OCI-LY1 (cell line): ENCODE measurements around the gene CLCNKB.
"Not testable (repeated sequence)": the region's sequence is repeated elsewhere in the genome, so short reads cannot be mapped to it uniquely, and the experiment has no call there.

Experiments
- H2AFZ ChIP-seq: fragments of 200-600 bp; sonication (generic), shearing (Covaris generic); 2 replicates; pipeline ENCODE4 v1.6.0; 2014; ENCODE audit warnings: antibody characterized with exemption, mild to moderate bottlenecking, low read length
- H3F3A ChIP-seq: fragments of 200-600 bp; sonication (generic), shearing (Covaris generic); 2 replicates; pipeline ENCODE4 v1.6.0; 2014; ENCODE audit warnings: mild to moderate bottlenecking, antibody characterized with exemption, low read length, moderate library complexity; ENCODE audit not compliant: insufficient read depth
- H3K27ac ChIP-seq: fragments of 200-600 bp; sonication (generic); 2 replicates; pipeline ENCODE4 v1.5.1; 2014; ENCODE audit warnings: low read length, mixed run types, mild to moderate bottlenecking, low read depth; ENCODE audit not compliant: poor library complexity, severe bottlenecking
- H3K27me3 ChIP-seq: fragments of 200-600 bp; sonication (generic); 2 replicates; pipeline ENCODE4 v1.6.0; 2014; ENCODE audit warnings: antibody characterized with exemption, mild to moderate bottlenecking, low read length, moderate library complexity; ENCODE audit not compliant: insufficient read depth
- H3K36me3 ChIP-seq: fragments of 200-600 bp; sonication (generic); 2 replicates; pipeline ENCODE4 v1.6.1; 2014; ENCODE audit warnings: mild to moderate bottlenecking, antibody characterized with exemption, low read length, moderate library complexity, mixed read lengths; ENCODE audit not compliant: insufficient read depth
- H3K4me1 ChIP-seq: fragments of 200-600 bp; sonication (generic); 2 replicates; pipeline ENCODE4 v1.5.1; 2014; ENCODE audit warnings: mild to moderate bottlenecking, low read length, moderate library complexity; ENCODE audit not compliant: insufficient read depth, severe bottlenecking
- H3K4me2 ChIP-seq: fragments of 200-600 bp; sonication (generic), shearing (Covaris generic); 2 replicates; pipeline ENCODE4 v1.6.1; 2014; ENCODE audit warnings: low read length
- H3K4me3 ChIP-seq: fragments of 200-600 bp; sonication (generic); 2 replicates; pipeline ENCODE4 v1.5.1; 2014; ENCODE audit warnings: low read length, low read depth, mild to moderate bottlenecking, mixed read lengths; ENCODE audit not compliant: poor library complexity, severe bottlenecking
- H3K79me2 ChIP-seq: fragments of 200-600 bp; shearing (Covaris generic); 2 replicates; pipeline ENCODE4 v1.6.1; 2016; ENCODE audit warnings: mixed run types, low read length, mixed read lengths; ENCODE audit not compliant: insufficient read depth
- H3K9ac ChIP-seq: fragments of 200-600 bp; sonication (generic), shearing (Covaris generic); 2 replicates; pipeline ENCODE4 v1.6.1; 2014; ENCODE audit warnings: mild to moderate bottlenecking, low read length, mixed read lengths
- H3K9me2 ChIP-seq: fragments of 200-600 bp; sonication (generic), shearing (Covaris generic); 2 replicates; pipeline ENCODE4 v1.6.1; 2014; ENCODE audit warnings: low read depth, mild to moderate bottlenecking, low read length, mixed read lengths
- H3K9me3 ChIP-seq: fragments of 200-600 bp; shearing (Covaris generic); 2 replicates; pipeline ENCODE4 v1.6.1; 2014; ENCODE audit warnings: low read length, mixed read lengths
- H4K20me1 ChIP-seq: fragments of 200-600 bp; sonication (generic), shearing (Covaris generic); 2 replicates; pipeline ENCODE4 v1.6.0; 2016; ENCODE audit warnings: mild to moderate bottlenecking, low read length; ENCODE audit not compliant: insufficient read depth
- EZH2 ChIP-seq: fragments of 200-600 bp; sonication (generic), shearing (Covaris generic); IDR thresholded peaks from 2 replicates; pipeline ENCODE4 v1.8.0; 2017; ENCODE audit warnings: borderline replicate concordance, mixed run types, mild to moderate bottlenecking, antibody characterized with exemption, low read length, moderate library complexity, mixed read lengths
- TF ChIP-seq, protein P1 (sequence below): fragments of 200-600 bp; sonication (generic), shearing (Covaris generic); IDR thresholded peaks from 2 replicates; pipeline ENCODE4 v1.5.1; 2017; ENCODE audit warnings: mild to moderate bottlenecking, antibody characterized with exemption, low read length, moderate library complexity, mixed read lengths

The CLCNKB gene

DNA sequence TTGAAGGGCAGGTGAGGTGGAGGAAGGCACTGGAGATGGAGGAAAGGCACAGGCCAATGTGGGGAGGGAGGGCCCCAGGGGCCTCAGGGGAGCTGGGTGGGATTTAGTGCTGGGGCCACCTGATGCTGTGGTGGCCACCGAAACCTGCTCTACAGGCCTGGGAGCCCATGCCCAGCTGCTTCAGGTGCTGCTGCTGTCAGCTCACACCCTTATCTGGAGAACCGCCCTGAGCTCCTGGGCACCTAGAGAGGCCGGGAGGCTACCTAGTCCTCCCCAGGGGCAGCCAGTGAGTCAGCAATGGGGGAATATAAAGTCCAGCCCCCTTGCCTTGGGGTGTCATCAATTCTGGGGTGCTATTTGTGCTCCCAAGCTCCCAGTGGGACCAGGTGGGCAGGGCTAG is 17.7 kb downstream of the CLCNKB start:
- no peaks in the 10 kb centered on the region for H3K27me3 ChIP-seq
- H4K20me1 ChIP-seq = no peaks in the 10 kb centered on the region
- H3K27ac ChIP-seq = no peak overlapping the region
- H3K9me2 ChIP-seq = no peaks in the 10 kb centered on the region
- no peak overlapping the region for H3K9ac ChIP-seq
- H3K4me2 ChIP-seq = no peak overlapping the region
- no peaks in the 10 kb centered on the region for H3F3A ChIP-seq
- no peaks in the 10 kb centered on the region for H3K36me3 ChIP-seq
- TF ChIP-seq, protein P1, sequence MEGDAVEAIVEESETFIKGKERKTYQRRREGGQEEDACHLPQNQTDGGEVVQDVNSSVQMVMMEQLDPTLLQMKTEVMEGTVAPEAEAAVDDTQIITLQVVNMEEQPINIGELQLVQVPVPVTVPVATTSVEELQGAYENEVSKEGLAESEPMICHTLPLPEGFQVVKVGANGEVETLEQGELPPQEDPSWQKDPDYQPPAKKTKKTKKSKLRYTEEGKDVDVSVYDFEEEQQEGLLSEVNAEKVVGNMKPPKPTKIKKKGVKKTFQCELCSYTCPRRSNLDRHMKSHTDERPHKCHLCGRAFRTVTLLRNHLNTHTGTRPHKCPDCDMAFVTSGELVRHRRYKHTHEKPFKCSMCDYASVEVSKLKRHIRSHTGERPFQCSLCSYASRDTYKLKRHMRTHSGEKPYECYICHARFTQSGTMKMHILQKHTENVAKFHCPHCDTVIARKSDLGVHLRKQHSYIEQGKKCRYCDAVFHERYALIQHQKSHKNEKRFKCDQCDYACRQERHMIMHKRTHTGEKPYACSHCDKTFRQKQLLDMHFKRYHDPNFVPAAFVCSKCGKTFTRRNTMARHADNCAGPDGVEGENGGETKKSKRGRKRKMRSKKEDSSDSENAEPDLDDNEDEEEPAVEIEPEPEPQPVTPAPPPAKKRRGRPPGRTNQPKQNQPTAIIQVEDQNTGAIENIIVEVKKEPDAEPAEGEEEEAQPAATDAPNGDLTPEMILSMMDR = no peak
- no peak for TF ChIP-seq EZH2
- no peaks in the 10 kb centered on the region for H3K79me2 ChIP-seq
- no peak overlapping the region for H2AFZ ChIP-seq
- no peak overlapping the region for H3K4me3 ChIP-seq
- no peaks in the 10 kb centered on the region for H3K9me3 ChIP-seq
- no peaks in the 10 kb centered on the region for H3K4me1 ChIP-seq

DNA sequence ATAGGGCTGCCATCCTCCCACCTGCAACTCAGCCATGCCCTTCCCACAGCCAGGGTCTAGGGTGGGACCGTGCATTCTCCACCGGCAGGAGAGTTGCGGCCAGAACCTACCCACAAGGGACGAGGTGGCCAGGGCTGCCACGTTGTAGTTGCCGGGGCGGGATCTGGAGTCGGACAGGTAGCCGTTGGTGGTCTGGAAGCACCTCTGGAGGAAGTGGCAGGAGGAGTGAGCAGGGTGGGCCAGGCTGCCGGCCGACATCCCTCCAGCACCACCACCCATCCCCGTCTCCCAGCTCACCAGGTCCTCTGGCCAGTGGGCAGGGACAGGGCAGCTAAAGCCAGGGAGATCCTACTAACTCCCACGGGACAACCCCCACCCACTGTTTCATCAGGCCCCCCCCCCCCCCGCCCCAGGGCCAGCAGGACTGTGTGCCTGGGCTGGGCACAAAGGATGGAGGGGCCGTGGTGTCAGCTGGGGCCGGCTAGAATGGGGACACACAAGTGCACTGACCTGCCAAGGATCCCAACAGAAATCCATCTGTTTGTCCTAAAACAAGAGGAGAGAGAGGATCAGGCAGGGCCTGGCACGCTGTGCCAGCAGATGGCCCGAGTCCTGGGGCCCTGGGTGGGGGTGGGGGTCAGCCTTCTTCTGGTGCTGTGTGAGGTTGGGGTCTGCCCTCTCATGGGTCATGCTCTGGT is 18.6 kb downstream of the CLCNKB start:
- H3K4me1 ChIP-seq, H2AFZ ChIP-seq, H3K36me3 ChIP-seq, H3K9me2 ChIP-seq, H3K4me2 ChIP-seq, H3K79me2 ChIP-seq, H3F3A ChIP-seq, H3K9ac ChIP-seq, H3K4me3 ChIP-seq, H4K20me1 ChIP-seq, H3K27ac ChIP-seq, H3K9me3 ChIP-seq, H3K27me3 ChIP-seq: not testable (repeated sequence)

DNA sequence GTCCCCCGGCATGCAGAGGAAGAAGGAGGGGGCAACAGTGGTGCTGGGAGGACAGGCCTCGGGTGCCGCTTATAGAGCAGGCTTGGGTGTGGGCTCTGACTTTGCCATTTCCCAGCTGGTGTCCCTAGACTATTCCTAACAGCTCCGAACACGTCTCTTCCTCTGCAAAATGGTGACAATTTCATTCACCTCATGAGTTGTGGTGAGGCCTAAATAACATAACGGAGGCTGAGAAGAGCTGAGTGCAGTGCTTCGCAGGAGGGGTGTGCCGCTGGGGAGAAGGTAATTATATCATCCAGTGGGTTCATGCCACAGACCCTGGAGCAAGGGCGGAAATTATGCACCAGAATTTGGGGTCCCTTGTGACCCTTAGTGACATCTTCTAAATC is 19.1 kb downstream of the CLCNKB start:
- not testable (repeated sequence) for H3F3A ChIP-seq, H4K20me1 ChIP-seq, H3K4me3 ChIP-seq, H3K27ac ChIP-seq, H2AFZ ChIP-seq, H3K79me2 ChIP-seq, H3K4me1 ChIP-seq, H3K9ac ChIP-seq, H3K4me2 ChIP-seq, H3K9me2 ChIP-seq, H3K36me3 ChIP-seq, H3K27me3 ChIP-seq, H3K9me3 ChIP-seq

DNA sequence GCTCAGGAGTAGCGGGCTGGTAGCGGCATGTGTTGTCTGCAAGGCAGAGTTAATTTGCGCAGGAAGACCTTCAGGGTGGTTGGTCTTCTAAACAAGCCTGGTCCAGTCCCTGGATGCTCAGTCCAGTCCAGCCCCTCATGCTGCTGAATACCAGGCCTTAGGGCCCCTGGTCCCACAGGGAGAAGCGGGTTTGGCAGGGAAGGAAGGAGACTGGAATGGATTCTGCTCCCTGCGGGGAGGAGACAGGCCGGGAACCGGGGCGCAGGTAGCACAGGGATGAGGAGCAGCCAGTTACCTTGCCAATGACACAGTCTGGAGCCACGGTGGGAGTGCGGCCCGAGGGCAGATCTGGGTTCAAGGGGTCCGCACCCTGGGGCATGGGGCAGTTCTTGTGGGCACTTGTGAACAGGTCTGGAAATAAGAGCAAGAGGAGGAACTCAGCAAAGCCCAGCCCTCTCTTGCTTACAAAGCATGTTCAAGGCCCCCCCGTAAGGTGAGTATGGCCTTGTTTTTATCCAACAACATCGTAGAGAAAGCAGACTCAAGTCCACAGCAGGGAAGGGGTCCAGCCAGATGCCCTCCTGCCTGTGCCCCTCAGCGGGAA is 19.7 kb downstream of the CLCNKB start:
- no peaks in the 10 kb centered on the region for H3K9me2 ChIP-seq
- no peak overlapping the region for H3K9ac ChIP-seq

More for the DNA sequence above, 19.7 kb downstream of the CLCNKB start:
- no peaks in the 10 kb centered on the region for H4K20me1 ChIP-seq
- H2AFZ ChIP-seq = no peak overlapping the region
- H3K36me3 ChIP-seq = no peaks in the 10 kb centered on the region
- no peaks in the 10 kb centered on the region for H3K79me2 ChIP-seq
- H3K4me1 ChIP-seq = no peaks in the 10 kb centered on the region
- H3F3A ChIP-seq = no peaks in the 10 kb centered on the region
- H3K4me3 ChIP-seq = no peak overlapping the region
- TF ChIP-seq EZH2 = no peak
- TF ChIP-seq, protein P1 = no peak
- no peak overlapping the region for H3K4me2 ChIP-seq
- no peaks in the 10 kb centered on the region for H3K9me3 ChIP-seq
- H3K27ac ChIP-seq = no peak overlapping the region
- 0 out of 2 replicates have a peak, but pooled peaks cover 2% of the 10 kb centered on the region for H3K27me3 ChIP-seq
